ENCODE data around the gene PODNL1.
A peak's percentile ranks its signal among the peaks of the same experiment; 100 is the strongest.

Gene PODNL1

DNA sequence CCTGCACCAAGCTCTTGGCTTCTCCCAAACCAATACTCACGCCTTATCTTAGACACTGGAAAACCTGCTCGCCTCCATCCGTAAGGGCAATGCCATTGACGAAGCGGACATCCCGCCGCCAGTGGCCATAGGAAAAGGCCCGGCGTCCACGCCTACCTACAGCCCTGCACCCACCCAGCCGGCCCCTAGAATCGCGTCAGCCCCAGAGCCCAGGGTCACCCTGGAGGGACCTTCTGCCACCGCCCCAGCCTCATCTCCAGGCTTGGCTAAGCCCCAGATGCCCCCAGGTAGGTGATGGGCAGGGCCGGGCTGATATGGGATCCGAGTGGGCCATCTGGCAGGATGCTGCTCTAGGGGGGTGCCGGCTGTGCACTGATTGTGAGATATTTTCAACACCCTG is 24.9 kb downstream of the PODNL1 start:
- H3K27ac ChIP-seq (replicated peaks; ENCODE audit: low read length): no peak overlapping the region
- H3K18ac ChIP-seq (ENCODE audit: low read length): no peak overlapping the region
- H2BK120ac ChIP-seq (ENCODE audit: low read depth, low read length): no peak overlapping the region
- no peak overlapping the region for H3K4me2 ChIP-seq (ENCODE audit: insufficient read depth, low read length, poor library complexity, severe bottlenecking)
- H3K23ac ChIP-seq (ENCODE audit: low read depth, low read length, poor library complexity): no peak overlapping the region
- no peak overlapping the region for H3K4ac ChIP-seq (ENCODE audit: low read length)
- H3K79me1 ChIP-seq (ENCODE audit: low read depth, low read length): peaks cover 3% of the 10 kb centered on the region
- H4K8ac ChIP-seq (ENCODE audit: low read depth, low read length): no peak overlapping the region
- DNase-seq (ENCODE audit: low spot score): no peak
- no peaks in the 10 kb centered on the region for H3K27me3 ChIP-seq (ENCODE audit: control insufficient read depth in 3 of 3, insufficient read depth in 3 of 3, low read depth in 1 of 3, low read length in 3 of 3)
- H3K4me1 ChIP-seq (ENCODE audit: control insufficient read depth in 2 of 2, insufficient read depth in 1 of 2, low read depth in 1 of 2, low read length in 2 of 2): no peaks in the 10 kb centered on the region
- no peak overlapping the region for H2BK15ac ChIP-seq (ENCODE audit: low read length)
- H3K36me3 ChIP-seq (replicated peaks in 1 of 2; ENCODE audit: control insufficient read depth in 2 of 2, insufficient read depth in 2 of 2, low read length in 2 of 2): peaks cover 27 to 68% of the 10 kb centered on the region in 2 donors
- H2BK12ac ChIP-seq (ENCODE audit: low read length): no peak overlapping the region
- no peak overlapping the region for H2AFZ ChIP-seq (ENCODE audit: low read length)
- H2AK5ac ChIP-seq (ENCODE audit: low read depth, low read length): no peak overlapping the region
- peak overlapping the region in 1 of 2 donors; percentile 34 for H3K4me3 ChIP-seq (ENCODE audit: low read length in 2 of 2)
- H3K9me3 ChIP-seq (replicated peaks in 1 of 2; ENCODE audit: control insufficient read depth in 2 of 2, insufficient read depth in 1 of 2, low read depth in 1 of 2, low read length in 2 of 2): peaks cover 0 to 4% of the 10 kb centered on the region in 2 donors
- WGBS, 2 donors (ENCODE audit: extremely low coverage in 2 of 2, insufficient read length in 2 of 2, insufficient replicate concordance in 1 of 2): no CpG with 5 or more reads among the region's 17 CpGs
- no peak overlapping the region for H4K91ac ChIP-seq (ENCODE audit: low read depth, low read length, poor library complexity)
- H3K14ac ChIP-seq (ENCODE audit: low read length): no peak overlapping the region
- no peak overlapping the region for H2BK5ac ChIP-seq (ENCODE audit: low read length)
- no peak overlapping the region for H3K9ac ChIP-seq (ENCODE audit: low read depth, low read length, poor library complexity)

DNA sequence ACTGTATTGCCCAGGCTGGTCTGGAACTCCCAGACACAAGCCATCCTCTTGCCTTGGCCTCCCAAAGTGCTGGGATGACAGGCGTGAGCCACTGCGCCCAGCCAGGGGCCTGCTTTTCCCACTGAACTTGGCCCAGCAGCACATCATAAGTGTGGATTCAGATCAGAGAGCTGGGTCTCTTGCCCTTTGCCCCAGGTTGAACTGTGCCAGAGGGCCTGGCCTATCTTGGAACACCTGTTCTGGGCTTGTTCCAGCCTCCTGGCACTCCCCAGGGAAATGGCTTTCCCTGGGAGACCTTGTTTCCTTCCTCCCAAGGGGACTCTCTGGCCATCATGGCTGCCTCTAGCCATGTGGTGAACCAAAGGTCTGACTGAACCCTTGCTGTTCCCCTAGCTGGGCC is 28.8 kb downstream of the PODNL1 start:
- H3K4me3 ChIP-seq (ENCODE audit: low read length in 2 of 2): no peak overlapping the region
- H3K4me1 ChIP-seq (ENCODE audit: control insufficient read depth in 2 of 2, insufficient read depth in 1 of 2, low read depth in 1 of 2, low read length in 2 of 2): peaks cover 5% of the 10 kb centered on the region in 2 donors
- peaks cover 3% of the 10 kb centered on the region for H3K79me1 ChIP-seq (ENCODE audit: low read depth, low read length)
- no CpG with 5 or more reads among the region's 2 CpGs for WGBS, 2 donors (ENCODE audit: extremely low coverage in 2 of 2, insufficient read length in 2 of 2, insufficient replicate concordance in 1 of 2)
- H3K23ac ChIP-seq (ENCODE audit: low read depth, low read length, poor library complexity): no peak overlapping the region
- DNase-seq (ENCODE audit: low spot score): no peak
- no peak overlapping the region for H3K4me2 ChIP-seq (ENCODE audit: insufficient read depth, low read length, poor library complexity, severe bottlenecking)
- H4K91ac ChIP-seq (ENCODE audit: low read depth, low read length, poor library complexity): no peak overlapping the region
- no peak overlapping the region for H4K8ac ChIP-seq (ENCODE audit: low read depth, low read length)
- no peak overlapping the region for H2BK15ac ChIP-seq (ENCODE audit: low read length)
- no peak overlapping the region for H3K4ac ChIP-seq (ENCODE audit: low read length)
- no peak overlapping the region for H2AFZ ChIP-seq (ENCODE audit: low read length)
- H3K9ac ChIP-seq (ENCODE audit: low read depth, low read length, poor library complexity): no peak overlapping the region
- no peak overlapping the region for H2BK120ac ChIP-seq (ENCODE audit: low read depth, low read length)
- H2AK5ac ChIP-seq (ENCODE audit: low read depth, low read length): no peak overlapping the region
- no peak overlapping the region for H3K18ac ChIP-seq (ENCODE audit: low read length)
- H2BK12ac ChIP-seq (ENCODE audit: low read length): no peak overlapping the region
- H2BK5ac ChIP-seq (ENCODE audit: low read length): no peak overlapping the region
- H3K36me3 ChIP-seq (replicated peaks in 1 of 2; ENCODE audit: control insufficient read depth in 2 of 2, insufficient read depth in 2 of 2, low read length in 2 of 2): peaks cover 20 to 36% of the 10 kb centered on the region in 2 donors
- no peaks in the 10 kb centered on the region for H3K27me3 ChIP-seq (ENCODE audit: control insufficient read depth in 3 of 3, insufficient read depth in 3 of 3, low read depth in 1 of 3, low read length in 3 of 3)
- no peak overlapping the region for H3K14ac ChIP-seq (ENCODE audit: low read length)
- peaks cover 0 to 2% of the 10 kb centered on the region in 2 donors for H3K9me3 ChIP-seq (replicated peaks in 1 of 2; ENCODE audit: control insufficient read depth in 2 of 2, insufficient read depth in 1 of 2, low read depth in 1 of 2, low read length in 2 of 2)
- no peak overlapping the region for H3K27ac ChIP-seq (replicated peaks; ENCODE audit: low read length)

DNA sequence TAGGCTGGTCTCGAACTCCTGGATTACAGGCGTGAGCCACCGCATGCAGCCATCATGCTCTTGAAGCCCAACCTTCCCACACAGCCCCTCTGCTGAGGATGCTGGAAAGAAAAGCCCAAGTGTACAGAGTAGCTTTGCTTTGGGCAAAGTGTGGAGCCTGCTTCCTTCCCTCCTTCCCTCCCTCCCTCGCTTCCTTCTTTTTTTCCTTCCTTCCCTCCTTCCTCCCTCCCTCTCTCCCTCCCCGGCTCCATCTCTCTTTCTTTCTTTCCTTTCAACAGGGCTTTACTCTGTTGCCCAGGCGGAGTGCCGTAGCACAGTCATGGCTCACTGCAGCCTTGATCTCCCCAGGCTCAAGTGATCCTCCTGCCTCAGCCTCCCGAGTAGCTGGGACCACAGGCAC is 29.5 kb downstream of the PODNL1 start:
- Histone ChIP-seq H3K4me2 (ENCODE audit: insufficient read depth, low read length, poor library complexity, severe bottlenecking) (no peak overlapping the region), H3K27me3 (ENCODE audit: control insufficient read depth in 3 of 3, insufficient read depth in 3 of 3, low read depth in 1 of 3, low read length in 3 of 3) (no peaks in the 10 kb centered on the region), H3K36me3 (replicated peaks in 1 of 2; ENCODE audit: control insufficient read depth in 2 of 2, insufficient read depth in 2 of 2, low read length in 2 of 2) (peaks cover 20 to 35% of the 10 kb centered on the region in 2 donors), H3K27ac (replicated peaks; ENCODE audit: low read length) (no peak overlapping the region), H2AFZ (ENCODE audit: low read length) (no peak overlapping the region), H3K9ac (ENCODE audit: low read depth, low read length, poor library complexity) (no peak overlapping the region), H3K4me3 (ENCODE audit: low read length in 2 of 2) (no peak overlapping the region), H3K18ac (ENCODE audit: low read length) (no peak overlapping the region), H3K79me1 (ENCODE audit: low read depth, low read length) (peaks cover 3% of the 10 kb centered on the region), H2BK120ac (ENCODE audit: low read depth, low read length) (no peak overlapping the region), H3K9me3 (replicated peaks in 1 of 2; ENCODE audit: control insufficient read depth in 2 of 2, insufficient read depth in 1 of 2, low read depth in 1 of 2, low read length in 2 of 2) (peaks cover 0 to 2% of the 10 kb centered on the region in 2 donors), H3K4ac (ENCODE audit: low read length) (no peak overlapping the region), H4K91ac (ENCODE audit: low read depth, low read length, poor library complexity) (no peak overlapping the region), H3K23ac (ENCODE audit: low read depth, low read length, poor library complexity) (no peak overlapping the region), H2BK5ac (ENCODE audit: low read length) (no peak overlapping the region), H2BK12ac (ENCODE audit: low read length) (no peak overlapping the region), H2BK15ac (ENCODE audit: low read length) (no peak overlapping the region), H3K4me1 (ENCODE audit: control insufficient read depth in 2 of 2, insufficient read depth in 1 of 2, low read depth in 1 of 2, low read length in 2 of 2) (peaks cover 5% of the 10 kb centered on the region in 2 donors), H4K8ac (ENCODE audit: low read depth, low read length) (no peak overlapping the region), H3K14ac (ENCODE audit: low read length) (no peak overlapping the region), H2AK5ac (ENCODE audit: low read depth, low read length) (no peak overlapping the region)
- no CpG with 5 or more reads among the region's 8 CpGs for WGBS, 2 donors (ENCODE audit: extremely low coverage in 2 of 2, insufficient read length in 2 of 2, insufficient replicate concordance in 1 of 2)
- DNase-seq (ENCODE audit: low spot score): no peak

DNA sequence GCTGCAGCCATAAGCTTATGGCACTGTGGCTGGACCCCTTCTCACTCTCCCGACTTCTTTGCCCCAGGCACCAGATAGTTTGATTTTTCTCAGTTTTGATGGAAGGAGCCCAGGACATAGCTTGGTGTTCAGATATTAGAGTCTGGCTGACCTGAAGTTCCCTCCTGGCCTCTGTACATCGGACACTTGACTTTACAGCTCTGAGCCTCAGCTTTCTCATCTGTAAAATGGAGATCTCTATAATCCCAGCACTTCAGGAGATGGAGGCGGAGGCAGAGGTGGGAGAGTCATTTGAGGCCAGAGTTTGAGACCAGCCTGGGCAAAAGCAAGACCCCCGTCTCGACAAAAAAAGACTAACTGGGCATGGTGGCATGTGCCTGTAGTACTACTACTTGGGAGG is 31.3 kb downstream of the PODNL1 start:
- Histone ChIP-seq H3K9ac (ENCODE audit: low read depth, low read length, poor library complexity) (peak overlapping the region; percentile 74), H2AFZ (ENCODE audit: low read length) (peak overlapping the region; percentile 98), H3K4me1 (ENCODE audit: control insufficient read depth in 2 of 2, insufficient read depth in 1 of 2, low read depth in 1 of 2, low read length in 2 of 2) (peaks cover 5% of the 10 kb centered on the region in 2 donors), H3K79me1 (ENCODE audit: low read depth, low read length) (no peaks in the 10 kb centered on the region), H3K14ac (ENCODE audit: low read length) (no peak overlapping the region), H2BK12ac (ENCODE audit: low read length) (no peak overlapping the region), H3K9me3 (replicated peaks in 1 of 2; ENCODE audit: control insufficient read depth in 2 of 2, insufficient read depth in 1 of 2, low read depth in 1 of 2, low read length in 2 of 2) (peaks cover 0 to 2% of the 10 kb centered on the region in 2 donors), H3K36me3 (replicated peaks in 1 of 2; ENCODE audit: control insufficient read depth in 2 of 2, insufficient read depth in 2 of 2, low read length in 2 of 2) (peaks cover 7 to 18% of the 10 kb centered on the region in 2 donors), H3K4ac (ENCODE audit: low read length) (no peak overlapping the region), H3K27ac (replicated peaks; ENCODE audit: low read length) (no peak overlapping the region), H4K8ac (ENCODE audit: low read depth, low read length) (no peak overlapping the region), H3K27me3 (ENCODE audit: control insufficient read depth in 3 of 3, insufficient read depth in 3 of 3, low read depth in 1 of 3, low read length in 3 of 3) (no peaks in the 10 kb centered on the region), H4K91ac (ENCODE audit: low read depth, low read length, poor library complexity) (no peak overlapping the region), H2BK120ac (ENCODE audit: low read depth, low read length) (no peak overlapping the region), H2BK5ac (ENCODE audit: low read length) (no peak overlapping the region), H2AK5ac (ENCODE audit: low read depth, low read length) (no peak overlapping the region), H3K18ac (ENCODE audit: low read length) (no peak overlapping the region), H2BK15ac (ENCODE audit: low read length) (no peak overlapping the region), H3K4me2 (ENCODE audit: insufficient read depth, low read length, poor library complexity, severe bottlenecking) (peak overlapping the region; percentile 78), H3K4me3 (ENCODE audit: low read length in 2 of 2) (peak overlapping the region in 1 of 2 donors; percentile 96), H3K23ac (ENCODE audit: low read depth, low read length, poor library complexity) (no peak overlapping the region)
- no peak for DNase-seq (ENCODE audit: low spot score)
- WGBS, 2 donors (ENCODE audit: extremely low coverage in 2 of 2, insufficient read length in 2 of 2, insufficient replicate concordance in 1 of 2): no CpG with 5 or more reads among the region's 5 CpGs
